HepG2 (cell line): ENCODE data around the gene PTGR2. TPM values are rescaled to one million over a fixed set of nuclear protein-coding genes. Genes with fewer than 3 reads are reported as not detected.
A peak's percentile ranks its signal among the peaks of the same experiment; 100 is the strongest.

Experiments used
- ATF5 ChIP-seq: sonication (generic); formaldehyde crosslinking; IDR thresholded peaks from 2 replicates; pipeline ENCODE4 v1.4.0; 2020; ENCODE audit warnings: mild to moderate bottlenecking, low read depth, missing genetic modification reagents
- HNF4G ChIP-seq, 2 experiments: sonication (generic) in 1 of 2; formaldehyde crosslinking in 1 of 2; IDR thresholded peaks; 2 replicates each; pipeline versions ENCODE4 v1.4.0 to v1.6.1; 2011 to 2020; ENCODE audit warnings: borderline replicate concordance in 2 of 2, low read depth in 2 of 2, mild to moderate bottlenecking in 2 of 2, low read length in 1 of 2, missing genetic modification reagents in 1 of 2, moderate library complexity in 1 of 2
- IRF9 ChIP-seq: sonication (generic); formaldehyde crosslinking; IDR thresholded peaks from 2 replicates; pipeline ENCODE4 v1.8.0; 2022; ENCODE audit warnings: missing genetic modification reagents, mild to moderate bottlenecking, borderline replicate concordance
- NFIB ChIP-seq: sonication (generic); formaldehyde crosslinking; IDR thresholded peaks from 2 replicates; pipeline ENCODE4 v1.9.0; 2021; ENCODE audit warnings: missing genetic modification reagents, mild to moderate bottlenecking, borderline replicate concordance
- NR0B2 ChIP-seq: sonication (generic); formaldehyde crosslinking; IDR thresholded peaks from 2 replicates; pipeline ENCODE4 v1.4.0; 2020; ENCODE audit warnings: mild to moderate bottlenecking, missing genetic modification reagents
- POGK ChIP-seq: sonication (generic); formaldehyde crosslinking; conservative IDR thresholded peaks from 2 replicates; pipeline ENCODE4 v1.8.0; 2022; ENCODE audit warnings: mild to moderate bottlenecking, moderate library complexity, missing genetic modification reagents
- ZFAT ChIP-seq: sonication (generic); formaldehyde crosslinking; conservative IDR thresholded peaks from 2 replicates; pipeline ENCODE4 v1.8.1; 2023; ENCODE audit warnings: missing genetic modification reagents, inconsistent platforms
- ZFP91 ChIP-seq: sonication (generic); formaldehyde crosslinking; IDR thresholded peaks from 2 replicates; pipeline ENCODE4 v1.9.0; 2022; ENCODE audit warnings: missing genetic modification reagents, mild to moderate bottlenecking, borderline replicate concordance
- ZNF318 ChIP-seq: sonication (generic); formaldehyde crosslinking; IDR thresholded peaks from 2 replicates; pipeline ENCODE4 v1.4.0; 2020; ENCODE audit warnings: mild to moderate bottlenecking, missing genetic modification reagents
- ZNF816 ChIP-seq: sonication (generic); formaldehyde crosslinking; IDR thresholded peaks from 2 replicates; pipeline ENCODE4 v1.8.0; 2022; ENCODE audit warnings: missing genetic modification reagents, mild to moderate bottlenecking, borderline replicate concordance
- ZNF878 ChIP-seq: sonication (generic); formaldehyde crosslinking; IDR thresholded peaks from 2 replicates; pipeline ENCODE4 v1.8.1; 2023; ENCODE audit warnings: mild to moderate bottlenecking, missing genetic modification reagents, moderate library complexity
- polyA plus RNA-seq, 8 experiments: library from polyadenylated mRNA; depleted of rRNA in 3 of 8; stranded (reverse) in 7 of 8; unstranded in 1 of 8; fragments of >200 nt; fragmentation: Illumina TruSeq in 4 of 8; extraction: Trizol in 4 of 8; gene quantifications; 2 replicates each; pipeline versions ENCODE4 v1.2.1 to v1.2.3, GENCODE V29; 2011 to 2016; ENCODE audit warnings: low read depth in 4 of 8, missing spikeins in 1 of 8, mixed read lengths in 1 of 8; ENCODE audit not compliant: insufficient read depth in 1 of 8
- total RNA-seq, 5 experiments: library from RNA; depleted of rRNA; stranded (reverse); fragments of >200 nt; fragmentation: Illumina TruSeq; extraction: Trizol; gene quantifications; 2 replicates each; pipeline ENCODE4 v1.2.3, GENCODE V29; 2016; ENCODE audit warnings: low read depth in 1 of 5

Gene PTGR2
- total and polyA plus RNA-seq, 2 of the 13 experiments (the other 11 are each of a cell fraction or from before 2014, with no cell fraction given) = 3.0 to 4.3 TPM

- TF ChIP-seq NR0B2 (CRISPR knock-in tag) (peak; percentile 57; the same call in 1 of the 2 replicates), ZNF318 (no peak), ATF5 (CRISPR knock-in tag) (no peak), IRF9 (CRISPR knock-in tag) (no peak; the same call in 1 of the 2 replicates), NFIB (CRISPR knock-in tag) (0 out of 2 replicates have a peak, but pooled peaks have one; percentile 31), ZFAT (peak; percentile 51; the same call in 1 of the 2 replicates), POGK (CRISPR knock-in tag) (peak; percentile 72), ZNF816 (peak; percentile 69; the same call in 1 of the 2 replicates), ZFP91 (CRISPR knock-in tag) (peak; percentile 83; the same call in 1 of the 2 replicates), ZNF878 (CRISPR knock-in tag) (peak; percentile 82), HNF4G (IDR thresholded peaks at IDR 0.05; ENCODE audit: borderline replicate concordance, low read depth, low read length) (peak; percentile 51; the same call in 1 of the 2 replicates), HNF4G (CRISPR knock-in tag; IDR thresholded peaks at IDR 0.05; ENCODE audit: borderline replicate concordance, low read depth) (no peak)
Observed at GRCh38 chr14:73886449-73887317, 35.1 kb downstream of the PTGR2 start, which contains the start of gene ZNF410 (continued).
